Measurements from ENCODE around the gene DPH1.
"Not testable (repeated sequence)": the region's sequence is repeated elsewhere in the genome, so short reads cannot be mapped to it uniquely, and the experiment has no call there.

DPH1 gene

DNA sequence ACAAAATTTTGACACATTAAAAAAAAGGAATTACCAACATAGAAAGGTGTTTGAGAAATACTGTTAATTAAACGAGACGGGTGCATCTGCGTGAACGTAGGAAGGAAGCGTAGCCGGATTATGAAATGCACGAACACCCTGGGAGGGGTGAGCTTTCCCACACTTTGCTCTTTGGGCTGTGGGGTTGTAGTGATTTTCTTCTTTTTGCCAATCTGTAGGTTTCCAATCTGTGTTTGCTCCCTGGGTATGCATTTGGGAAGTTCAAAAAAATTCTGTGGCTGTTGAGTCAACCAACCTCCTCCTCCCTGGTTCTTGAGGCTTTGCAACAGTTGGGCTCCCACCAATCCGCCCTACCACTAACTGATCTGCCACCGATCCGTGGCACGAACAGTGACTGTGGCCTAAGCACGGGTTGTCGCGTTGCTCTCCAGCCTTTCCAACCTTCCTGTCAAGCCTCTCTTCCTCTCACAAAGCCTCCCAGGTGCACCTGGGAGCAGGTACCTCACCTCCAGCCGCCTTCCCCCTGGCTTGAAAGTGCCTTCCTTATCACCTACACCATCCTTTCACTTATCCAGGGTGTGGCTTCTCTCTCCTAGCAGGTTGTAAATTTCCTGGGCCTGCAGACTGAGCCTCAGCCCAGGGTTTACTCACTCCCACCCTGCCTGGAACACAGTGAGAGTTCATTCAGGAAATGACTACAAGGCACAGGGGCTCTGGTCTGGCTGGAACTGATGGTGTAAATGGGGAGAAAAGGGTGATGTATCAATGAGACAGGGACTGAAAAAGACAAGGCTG lies 21.4 kb upstream of the DPH1 start:
- DNase-seq (ENCODE audit: extremely low spot score), result no peak
- CTCF ChIA-PET, result no interaction called here
- POLR2A ChIA-PET, result no interaction called here
- TF ChIP-seq FOXM1 (IDR thresholded peaks at IDR 0.05; ENCODE audit: borderline replicate concordance), result no peak
- TF ChIP-seq CTBP1 (IDR thresholded peaks at IDR 0.05; ENCODE audit: borderline replicate concordance), result no peak
- no peak for TF ChIP-seq SUZ12 (IDR thresholded peaks at IDR 0.05)
- TF ChIP-seq HDGF (IDR thresholded peaks at IDR 0.05; ENCODE audit: borderline replicate concordance), result no peak
- no peak for TF ChIP-seq FOXA1 (IDR thresholded peaks at IDR 0.05)
- TF ChIP-seq ARNT (IDR thresholded peaks at IDR 0.05), result no peak
- TF ChIP-seq, protein P1, sequence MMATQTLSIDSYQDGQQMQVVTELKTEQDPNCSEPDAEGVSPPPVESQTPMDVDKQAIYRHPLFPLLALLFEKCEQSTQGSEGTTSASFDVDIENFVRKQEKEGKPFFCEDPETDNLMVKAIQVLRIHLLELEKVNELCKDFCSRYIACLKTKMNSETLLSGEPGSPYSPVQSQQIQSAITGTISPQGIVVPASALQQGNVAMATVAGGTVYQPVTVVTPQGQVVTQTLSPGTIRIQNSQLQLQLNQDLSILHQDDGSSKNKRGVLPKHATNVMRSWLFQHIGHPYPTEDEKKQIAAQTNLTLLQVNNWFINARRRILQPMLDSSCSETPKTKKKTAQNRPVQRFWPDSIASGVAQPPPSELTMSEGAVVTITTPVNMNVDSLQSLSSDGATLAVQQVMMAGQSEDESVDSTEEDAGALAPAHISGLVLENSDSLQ (IDR thresholded peaks at IDR 0.05), result no peak
- TF ChIP-seq L3MBTL2 (conservative IDR thresholded peaks at IDR 0.05), result no peak
- no peak for TF ChIP-seq LEF1 (IDR thresholded peaks at IDR 0.05; ENCODE audit: borderline replicate concordance)
- TF ChIP-seq SP1 (IDR thresholded peaks at IDR 0.05), result no peak
- TF ChIP-seq BHLHE40 (IDR thresholded peaks at IDR 0.05; ENCODE audit: borderline replicate concordance), result no peak
- TF ChIP-seq NFRKB (IDR thresholded peaks at IDR 0.05), result no peak
- no peak for TF ChIP-seq ELF4 (IDR thresholded peaks at IDR 0.05)
- no peak for TF ChIP-seq FOXK2 (IDR thresholded peaks at IDR 0.05)
- no peak for TF ChIP-seq TARDBP (IDR thresholded peaks at IDR 0.05)

DNA sequence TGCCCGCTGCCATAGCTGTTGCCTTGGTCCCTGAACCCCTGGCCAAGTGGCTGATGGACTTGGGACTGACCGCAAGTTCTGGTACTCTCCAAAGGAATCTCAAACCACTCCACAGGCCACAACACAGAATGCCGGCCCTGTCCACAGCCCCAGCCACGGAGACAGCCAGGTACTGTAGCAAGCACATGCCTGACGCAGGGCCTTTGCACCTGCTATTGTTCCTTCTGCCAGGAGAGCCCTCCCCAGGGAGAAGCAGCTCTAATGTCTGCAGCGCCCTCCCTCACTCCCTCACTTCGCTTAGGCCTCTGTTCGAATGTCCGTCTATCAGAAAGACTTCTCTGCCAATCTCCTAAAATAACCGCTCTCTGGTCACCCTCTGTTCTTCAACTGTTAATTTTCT lies 20.2 kb upstream of the DPH1 start:
- CTCF ChIA-PET, result no interaction called here
- TF ChIP-seq FOXM1 (IDR thresholded peaks at IDR 0.05; ENCODE audit: borderline replicate concordance) (no peak), LEF1 (IDR thresholded peaks at IDR 0.05; ENCODE audit: borderline replicate concordance) (no peak), FOXA1 (IDR thresholded peaks at IDR 0.05) (no peak), ZNF384 (IDR thresholded peaks at IDR 0.05) (no peak), FOXK2 (IDR thresholded peaks at IDR 0.05) (no peak), NFRKB (IDR thresholded peaks at IDR 0.05) (no peak), L3MBTL2 (conservative IDR thresholded peaks at IDR 0.05) (no peak), BHLHE40 (IDR thresholded peaks at IDR 0.05; ENCODE audit: borderline replicate concordance) (no peak), CTBP1 (IDR thresholded peaks at IDR 0.05; ENCODE audit: borderline replicate concordance) (no peak), ARNT (IDR thresholded peaks at IDR 0.05) (no peak), HDGF (IDR thresholded peaks at IDR 0.05; ENCODE audit: borderline replicate concordance) (no peak), ELF4 (IDR thresholded peaks at IDR 0.05) (no peak), TARDBP (IDR thresholded peaks at IDR 0.05) (no peak), SUZ12 (IDR thresholded peaks at IDR 0.05) (no peak), SP1 (IDR thresholded peaks at IDR 0.05) (no peak)
- TF ChIP-seq, protein P1 (IDR thresholded peaks at IDR 0.05), result no peak
- DNase-seq (ENCODE audit: extremely low spot score), result no peak
- POLR2A ChIA-PET, result no interaction called here

DNA sequence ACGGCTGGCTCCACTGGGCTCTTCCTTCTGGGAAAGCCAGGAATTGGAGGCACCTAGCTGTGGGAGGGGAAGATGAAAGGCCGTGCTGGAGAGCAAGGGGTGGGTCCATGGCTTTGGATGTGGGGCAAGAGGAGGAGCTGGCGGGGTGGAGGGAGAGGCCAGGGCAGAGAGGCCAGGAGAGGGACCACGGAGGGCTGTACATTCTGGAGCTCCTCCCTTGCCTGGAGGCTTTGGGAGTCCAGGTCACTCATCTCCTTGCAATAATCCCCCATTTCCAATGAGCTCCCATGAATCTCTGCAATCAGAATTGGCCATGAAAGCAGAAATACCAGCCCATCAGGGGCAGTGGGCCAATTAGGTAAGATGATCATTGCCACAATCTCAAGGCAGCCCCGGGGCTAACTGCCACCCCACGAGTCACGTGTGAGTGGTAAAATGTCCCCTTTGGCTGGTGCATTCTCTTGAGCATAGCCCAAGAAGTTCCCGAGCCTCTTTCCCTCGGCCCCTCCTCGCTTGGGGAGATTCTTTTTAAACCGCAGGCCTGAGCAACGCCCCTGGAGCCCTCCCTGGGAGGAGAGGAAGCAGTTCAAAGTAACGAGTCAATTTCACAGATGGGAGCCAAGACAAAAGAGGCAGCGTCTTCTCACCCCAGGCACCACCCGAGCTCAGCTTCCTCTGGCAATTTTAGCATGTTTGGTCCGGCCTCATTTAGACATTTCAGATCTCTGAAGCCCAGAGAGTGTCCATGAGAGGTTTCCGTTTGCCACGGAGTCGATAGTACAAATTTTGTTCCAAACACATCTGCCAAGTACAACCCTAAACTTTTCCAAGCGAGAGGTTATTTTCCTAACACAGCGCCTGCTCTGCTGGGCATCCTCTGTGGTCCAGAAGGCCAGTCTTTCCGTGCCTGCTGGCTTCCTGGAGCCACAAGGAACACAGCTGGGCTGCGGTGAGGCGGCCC lies 18.3 kb upstream of the DPH1 start:
- ChIA-PET CTCF (interaction anchor here (0.9 kb wide), 1 partner anchor 12 kb away, joined by 4 read pairs; no protein-coding TSS in a partner anchor), POLR2A (no interaction called here)
- DNase-seq (ENCODE audit: extremely low spot score), result no peak
- no peak for TF ChIP-seq LEF1 (IDR thresholded peaks at IDR 0.05; ENCODE audit: borderline replicate concordance)

DNA sequence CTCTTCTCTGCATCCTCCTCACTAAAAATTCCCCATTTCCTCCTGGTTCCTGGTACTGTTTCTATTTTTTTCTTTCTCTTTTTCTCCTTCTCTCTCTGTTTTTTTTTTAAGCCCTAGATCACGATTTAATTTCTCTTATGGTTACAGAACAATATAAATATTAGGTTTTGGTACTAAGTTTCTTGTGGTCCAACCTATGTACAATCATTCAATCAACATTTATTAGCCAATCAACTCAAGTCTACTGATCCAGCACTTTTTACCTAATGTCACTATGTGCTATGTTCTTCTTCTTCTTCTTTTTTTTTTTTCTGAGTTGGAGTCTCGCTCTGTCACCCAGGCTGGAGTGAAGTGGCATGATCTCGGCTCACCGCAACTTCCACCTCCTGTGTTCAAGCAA lies 17.5 kb upstream of the DPH1 start:
- no peak for DNase-seq (ENCODE audit: extremely low spot score)
- no peak for TF ChIP-seq HDGF (IDR thresholded peaks at IDR 0.05; ENCODE audit: borderline replicate concordance)
- TF ChIP-seq NFRKB (IDR thresholded peaks at IDR 0.05), result no peak
- TF ChIP-seq L3MBTL2 (conservative IDR thresholded peaks at IDR 0.05), result no peak
- no peak for TF ChIP-seq ELF4 (IDR thresholded peaks at IDR 0.05)
- no peak for TF ChIP-seq FOXA1 (IDR thresholded peaks at IDR 0.05)
- ChIA-PET POLR2A (no interaction called here), CTCF (no interaction called here)

DNA sequence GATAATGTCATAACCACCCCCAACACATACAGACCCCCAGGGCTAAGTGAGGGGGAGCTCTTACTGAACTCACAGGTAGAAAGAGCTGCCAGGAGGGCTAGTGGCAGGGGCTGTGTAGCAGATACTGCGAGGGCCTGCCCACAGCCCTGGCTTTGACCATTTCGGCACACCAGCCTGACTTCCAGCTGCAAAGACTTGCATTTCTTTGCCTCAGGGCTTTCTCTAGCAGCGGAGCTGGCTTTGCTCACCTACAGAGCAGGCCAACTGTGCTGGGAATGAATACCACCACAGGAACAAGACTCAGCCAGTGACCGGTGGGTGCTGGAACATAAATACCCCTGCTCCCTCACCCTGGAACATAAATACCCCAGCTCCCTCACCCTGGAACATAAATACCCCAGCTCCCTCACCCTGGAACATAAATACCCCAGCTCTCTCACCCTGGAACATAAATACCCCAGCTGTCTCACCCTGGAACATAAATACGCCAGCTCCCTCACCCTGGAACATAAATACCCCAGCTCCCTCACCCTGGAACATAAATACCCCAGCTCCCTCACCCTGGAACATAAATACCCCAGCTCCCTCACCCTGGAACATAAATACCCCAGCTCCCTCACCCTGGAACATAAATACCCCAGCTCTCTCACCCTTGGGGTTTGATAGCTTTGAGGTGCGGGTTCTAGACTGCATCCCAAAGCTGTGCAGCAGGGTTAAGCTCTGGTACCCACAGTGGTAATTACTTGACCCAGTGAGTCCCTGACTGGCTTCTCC lies 16.5 kb upstream of the DPH1 start:
- POLR2A ChIA-PET, result interaction anchor here (1.1 kb wide), 1 partner anchor 14 kb away, joined by 3 read pairs; no protein-coding TSS in a partner anchor
- DNase-seq (ENCODE audit: extremely low spot score); CTCF ChIA-PET: not testable (repeated sequence)

DNA sequence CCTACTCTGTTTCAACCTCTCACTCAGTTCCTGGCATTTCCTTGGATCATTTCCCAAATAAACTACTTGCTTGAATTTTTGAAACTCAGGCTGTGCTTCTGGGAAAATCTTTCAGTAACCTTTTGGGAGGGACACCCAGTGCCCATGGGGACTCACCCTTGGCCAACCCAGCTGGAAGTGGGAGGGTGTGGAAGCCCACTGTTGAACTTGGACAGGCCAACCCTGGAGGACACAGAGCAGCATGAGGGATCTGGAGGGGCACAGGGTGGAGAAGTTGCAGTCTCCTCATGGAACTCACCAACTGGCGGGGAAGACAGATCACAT lies 16.0 kb upstream of the DPH1 start:
- DNase-seq (ENCODE audit: extremely low spot score), result no peak
- POLR2A ChIA-PET, result interaction anchor here (1.1 kb wide), 1 partner anchor 13 kb away, joined by 3 read pairs; no protein-coding TSS in a partner anchor
- TF ChIP-seq ZNF384 (IDR thresholded peaks at IDR 0.05) (no peak), FOXM1 (IDR thresholded peaks at IDR 0.05; ENCODE audit: borderline replicate concordance) (no peak), NFRKB (IDR thresholded peaks at IDR 0.05) (no peak), CTBP1 (IDR thresholded peaks at IDR 0.05; ENCODE audit: borderline replicate concordance) (no peak), BHLHE40 (IDR thresholded peaks at IDR 0.05; ENCODE audit: borderline replicate concordance) (no peak), HDGF (IDR thresholded peaks at IDR 0.05; ENCODE audit: borderline replicate concordance) (no peak), LEF1 (IDR thresholded peaks at IDR 0.05; ENCODE audit: borderline replicate concordance) (no peak), ARNT (IDR thresholded peaks at IDR 0.05) (no peak), FOXK2 (IDR thresholded peaks at IDR 0.05) (no peak), SP1 (IDR thresholded peaks at IDR 0.05) (no peak), SUZ12 (IDR thresholded peaks at IDR 0.05) (no peak), L3MBTL2 (conservative IDR thresholded peaks at IDR 0.05) (no peak), TARDBP (IDR thresholded peaks at IDR 0.05) (no peak), ELF4 (IDR thresholded peaks at IDR 0.05) (no peak), FOXA1 (IDR thresholded peaks at IDR 0.05) (no peak)
- TF ChIP-seq, protein P1 (IDR thresholded peaks at IDR 0.05), result no peak
- CTCF ChIA-PET, result no interaction called here

Measured in HEK293T (cell line).